CD4-positive, alpha-beta T cell treated with Interleukin-10 for 1 hour (primary cell): ENCODE data around the gene CCDC77.

ENCODE experiments used
- DNase-seq: peaks from one replicate; pipeline ENCODE4 v3.0.0-alpha.2; 2020

Gene CCDC77

GRCh38 chr12:454833-455232, 53.4 kb downstream of the CCDC77 start:
- peak; percentile 24 for DNase-seq

DNA sequence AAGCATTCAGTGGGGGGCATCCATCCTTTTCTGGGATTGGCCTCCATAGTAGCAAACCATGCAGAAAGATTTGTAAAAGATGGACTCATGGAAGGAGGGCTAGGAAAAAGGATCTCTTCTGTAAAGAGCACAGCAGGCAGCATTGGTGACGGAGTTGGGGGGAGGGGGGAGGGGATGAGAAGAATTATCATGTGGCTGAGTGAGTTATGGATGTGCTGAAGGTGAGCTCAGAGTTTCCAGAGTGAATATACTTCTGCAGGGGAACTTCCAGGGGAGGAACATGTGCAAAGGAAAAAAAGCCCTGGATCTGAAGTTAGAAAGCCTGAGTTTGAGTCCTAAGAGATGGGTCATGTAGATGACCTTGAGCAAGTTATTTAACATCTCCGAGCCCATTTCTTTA, 54.4 kb downstream of the CCDC77 start:
- DNase-seq, result no peak

GRCh38 chr12:457676-458075, 56.2 kb downstream of the CCDC77 start:
- no peak for DNase-seq

DNA sequence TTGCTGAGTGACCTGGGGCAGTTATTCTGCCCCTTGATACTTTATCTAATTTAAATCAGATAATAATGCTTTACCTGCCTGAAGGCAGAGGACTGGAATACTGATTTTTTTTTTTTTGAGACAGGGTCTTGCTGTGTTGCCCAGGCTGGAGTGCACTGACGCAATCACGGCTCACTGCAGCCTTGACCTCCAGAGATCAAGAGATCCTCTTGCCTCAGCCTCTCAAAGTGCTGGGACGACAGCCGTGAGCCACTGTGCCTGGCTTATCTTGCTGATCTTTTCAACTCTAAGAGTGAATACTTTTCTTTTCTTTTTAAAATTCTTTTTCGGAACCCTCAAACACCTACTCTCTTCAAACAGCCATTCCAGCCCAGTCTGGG, 57.6 kb downstream of the CCDC77 start:
- DNase-seq, result no peak

GRCh38 chr12:459430-460258, 58.2 kb downstream of the CCDC77 start, which contains the start of gene B4GALNT3:
Gene B4GALNT3 (plus strand): TSS chr12:459939. CDS start chr12:460377, 438 bp downstream.
- peak; percentile 60 for DNase-seq

DNA sequence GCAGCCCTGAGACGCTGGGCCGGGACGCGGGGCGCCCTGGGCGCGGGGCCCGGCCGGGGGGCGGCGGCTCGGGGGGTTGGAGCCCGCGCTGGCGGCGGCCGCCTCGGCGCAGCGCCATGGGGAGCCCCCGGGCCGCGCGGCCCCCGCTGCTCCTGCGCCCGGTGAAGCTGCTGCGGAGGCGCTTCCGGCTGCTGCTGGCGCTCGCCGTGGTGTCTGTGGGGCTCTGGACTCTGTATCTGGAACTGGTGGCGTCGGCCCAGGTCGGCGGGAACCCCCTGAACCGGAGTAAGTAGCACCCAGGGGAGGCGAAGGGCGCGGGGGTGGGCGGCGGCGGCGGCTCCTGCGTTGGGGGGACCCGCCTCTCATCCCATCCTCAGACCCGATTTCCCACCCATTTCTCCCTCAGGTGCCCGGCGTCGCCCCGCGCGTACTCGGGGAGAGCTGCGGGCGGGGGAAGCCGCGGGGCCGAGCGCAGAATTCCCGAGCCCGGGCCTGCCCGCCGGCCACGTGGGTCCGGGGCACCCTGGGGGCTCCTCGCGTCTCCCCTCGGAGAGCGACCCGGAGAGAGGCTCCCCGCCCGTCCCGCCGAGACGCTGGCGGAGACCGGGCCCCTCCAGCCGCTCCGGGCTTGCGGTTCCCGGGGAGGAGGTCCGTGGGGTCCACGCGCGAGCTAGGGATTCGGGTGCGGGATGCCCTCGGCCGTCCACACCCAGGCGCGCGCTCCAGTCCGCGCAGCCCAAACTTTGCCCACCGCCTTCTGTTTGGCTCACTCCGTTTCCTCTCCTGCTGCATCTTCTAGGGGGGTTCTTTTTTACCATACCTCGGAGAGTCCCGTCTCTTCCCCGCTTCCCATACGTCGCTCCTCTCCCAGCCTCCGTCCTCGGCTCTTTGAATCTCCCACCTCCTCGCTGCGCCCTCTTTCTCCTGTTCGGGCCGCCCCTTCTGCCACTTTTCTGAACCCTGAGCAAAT, 59.1 kb downstream of the CCDC77 start:
- peak; percentile 46 for DNase-seq

GRCh38 chr12:461425-461824, 60.0 kb downstream of the CCDC77 start:
- DNase-seq, result no peak

- no peak for DNase-seq
These were observed 61.7 kb downstream of the CCDC77 start for GRCh38 chr12:462936-463705.

- DNase-seq, result no peak
These were observed 63.2 kb downstream of the CCDC77 start for GRCh38 chr12:464484-465267.

DNA sequence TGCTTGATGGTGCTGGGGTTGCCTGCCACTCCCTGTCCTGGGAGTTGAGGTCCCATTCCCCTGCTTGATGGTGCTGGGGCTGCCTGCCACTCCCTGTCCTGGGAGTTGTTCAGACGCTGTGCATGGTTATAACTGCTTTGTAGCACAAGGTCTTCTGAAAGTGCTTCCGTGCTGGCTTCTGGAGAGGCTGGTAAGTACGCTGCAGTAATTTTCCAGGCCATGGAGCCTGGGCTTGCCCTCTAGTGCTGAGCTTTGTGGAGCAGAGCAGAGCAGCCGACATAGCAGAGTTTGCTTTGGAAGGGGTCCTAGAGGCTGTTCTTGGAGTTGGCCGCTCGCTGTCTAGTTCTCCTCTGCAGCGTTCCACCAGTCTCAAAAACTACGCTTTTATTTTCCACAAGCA, 64.6 kb downstream of the CCDC77 start:
- DNase-seq, result no peak

DNA sequence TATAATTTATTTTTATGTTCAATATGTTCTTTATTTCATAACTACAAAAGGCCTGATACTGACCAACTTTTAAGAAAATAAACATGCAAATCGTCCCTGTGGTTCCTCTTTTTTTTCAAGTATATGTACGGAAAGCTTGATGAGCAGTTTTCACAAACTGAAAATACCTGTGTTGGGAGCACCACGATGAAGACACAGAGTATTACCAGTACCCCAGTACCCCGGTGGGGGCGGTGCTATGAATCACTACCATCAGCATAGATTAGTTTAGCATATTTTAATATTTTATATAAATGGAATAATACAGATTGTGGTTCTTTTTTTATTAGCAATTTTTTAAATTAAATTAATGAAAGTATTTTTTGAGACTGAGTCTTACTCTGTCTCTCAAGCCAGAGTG, 65.3 kb downstream of the CCDC77 start:
- DNase-seq, result no peak

GRCh38 chr12:467591-467990, 66.1 kb downstream of the CCDC77 start:
- DNase-seq, result no peak

DNA sequence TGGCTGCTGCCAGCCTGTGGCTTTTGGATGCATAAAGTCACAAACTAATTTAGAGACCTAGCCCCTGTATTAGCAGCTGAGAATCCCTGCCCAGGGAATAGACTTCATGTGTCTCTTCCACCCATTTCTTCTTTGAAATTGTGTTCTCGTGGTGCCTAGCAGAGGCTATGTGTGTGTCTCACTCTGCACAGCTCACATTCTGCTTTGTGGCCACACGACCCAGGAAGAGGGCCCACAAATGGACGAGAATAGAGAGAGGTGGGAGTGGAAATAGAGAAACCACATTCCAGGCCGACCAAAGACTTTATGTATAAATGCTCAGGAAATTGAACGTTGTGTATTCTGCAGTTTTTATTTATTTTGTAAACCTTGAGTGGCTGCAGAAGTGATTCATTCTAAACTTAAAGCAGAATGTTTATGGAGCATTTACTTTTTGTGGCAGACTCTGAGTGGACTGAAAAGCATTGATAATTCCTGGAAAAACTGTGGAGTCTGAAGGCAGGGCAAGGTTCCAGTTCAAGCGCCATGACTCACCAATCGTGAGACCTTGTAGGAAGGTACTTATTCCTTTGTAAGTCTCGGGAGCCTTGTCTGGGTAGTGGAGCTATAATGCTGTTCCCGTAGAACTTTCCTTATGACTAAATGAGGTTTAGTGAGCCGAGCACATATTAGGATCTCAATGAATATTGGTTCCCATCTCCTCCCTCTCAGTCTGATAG, 67.4 kb downstream of the CCDC77 start:
- DNase-seq, result no peak

- DNase-seq, result no peak
These were observed 68.7 kb downstream of the CCDC77 start for GRCh38 chr12:470133-470532.

DNA sequence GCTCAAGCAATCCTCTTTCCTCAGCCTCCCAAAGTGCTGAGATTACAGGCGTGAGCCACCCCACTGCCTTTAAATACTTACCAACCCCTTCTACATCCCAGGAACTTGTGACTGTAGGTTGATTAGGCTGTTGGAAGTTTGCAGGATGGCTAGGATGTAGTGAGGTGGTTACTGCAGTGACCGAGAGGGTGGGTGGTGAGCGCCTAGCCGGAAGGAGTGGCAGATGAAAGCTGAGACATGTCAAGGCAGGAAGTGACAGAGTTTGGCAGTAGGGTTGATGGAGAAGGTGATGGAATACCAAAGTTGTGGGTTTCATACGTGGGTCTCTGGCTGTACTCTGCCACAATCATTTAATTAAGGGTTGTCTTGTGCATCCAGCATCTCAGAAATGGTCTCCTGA, 71.8 kb downstream of the CCDC77 start:
- no peak for DNase-seq

- DNase-seq, result no peak
These were observed 72.6 kb downstream of the CCDC77 start for GRCh38 chr12:473863-474577.

DNA sequence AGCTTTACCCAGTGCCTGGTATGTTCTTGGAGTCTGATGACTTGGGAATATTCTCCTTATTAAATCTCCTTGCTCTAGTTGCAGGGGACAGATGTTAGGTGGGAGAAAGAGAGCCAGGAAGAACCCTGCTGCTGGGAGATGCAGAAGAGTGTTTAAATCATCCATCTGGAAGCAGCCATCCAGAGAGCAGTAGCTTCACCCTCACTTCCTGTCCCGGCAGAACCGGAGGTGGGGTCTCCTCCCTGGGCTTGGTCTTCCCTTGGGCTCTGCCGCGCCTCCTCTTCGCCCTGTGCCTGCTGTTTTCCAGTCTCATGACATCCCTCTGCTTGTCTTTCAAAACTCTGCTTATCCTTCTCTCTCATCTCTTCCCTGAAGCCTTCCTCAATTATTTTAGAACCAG, 73.8 kb downstream of the CCDC77 start:
- DNase-seq, result no peak

- DNase-seq, result no peak
These were observed 77.7 kb downstream of the CCDC77 start for GRCh38 chr12:479161-479560.

DNA sequence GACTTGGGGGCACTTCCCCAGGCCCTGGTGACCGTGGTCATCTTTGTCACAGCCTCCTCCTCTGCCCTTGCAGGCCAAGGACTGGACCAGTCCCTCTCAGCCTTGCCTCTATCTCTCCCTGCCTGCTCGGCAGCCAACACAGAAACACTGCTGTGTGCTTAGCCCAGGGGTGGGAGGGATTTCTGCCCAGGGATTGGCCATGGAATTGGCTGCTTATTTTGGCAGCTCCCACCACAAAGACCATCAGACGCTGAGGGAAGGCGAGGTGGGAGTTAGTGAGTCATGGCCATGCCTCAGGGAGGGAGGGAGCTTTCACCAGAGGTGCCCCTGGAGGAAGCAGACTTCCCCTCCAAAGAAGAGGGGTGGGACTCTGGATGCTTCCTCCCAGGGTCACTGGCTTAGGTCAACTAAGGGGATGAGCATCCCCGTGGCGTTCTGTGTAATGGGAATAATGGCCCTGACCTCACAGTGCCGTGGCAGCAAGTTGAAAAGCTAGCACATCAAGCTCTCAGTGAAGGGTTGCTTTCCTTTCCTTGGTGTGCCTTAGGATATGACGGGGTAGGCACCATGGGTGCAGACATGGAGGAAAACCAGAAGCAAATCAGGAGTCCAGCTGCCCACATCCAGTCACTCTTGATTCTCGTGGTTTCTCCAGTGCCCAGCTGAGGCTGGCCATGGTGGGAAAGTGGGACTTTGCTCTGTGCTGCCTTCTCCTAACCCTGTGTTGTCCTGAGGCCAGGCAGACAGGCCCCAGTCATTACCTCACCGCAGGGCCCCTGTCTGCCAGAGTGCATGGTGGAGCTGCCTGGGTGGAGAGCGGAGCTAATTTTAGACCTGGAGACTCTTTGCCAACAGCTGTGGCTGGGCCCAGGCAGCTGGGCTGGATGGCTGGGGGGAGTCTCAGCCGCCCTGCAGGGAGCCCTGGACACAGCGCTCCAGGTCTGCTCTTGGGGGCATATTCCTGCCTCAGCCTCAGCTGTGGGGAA, 79.7 kb downstream of the CCDC77 start:
- DNase-seq, result no peak

GRCh38 chr12:482061-482460, 80.6 kb downstream of the CCDC77 start:
- no peak for DNase-seq
